Measurements from ENCODE around the gene NUDT12.

Gene NUDT12

GRCh38 chr5:103541114-103541513 lies 21.5 kb downstream of the NUDT12 start:
- DNase-seq (ENCODE audit: low spot score), result no peak

DNA sequence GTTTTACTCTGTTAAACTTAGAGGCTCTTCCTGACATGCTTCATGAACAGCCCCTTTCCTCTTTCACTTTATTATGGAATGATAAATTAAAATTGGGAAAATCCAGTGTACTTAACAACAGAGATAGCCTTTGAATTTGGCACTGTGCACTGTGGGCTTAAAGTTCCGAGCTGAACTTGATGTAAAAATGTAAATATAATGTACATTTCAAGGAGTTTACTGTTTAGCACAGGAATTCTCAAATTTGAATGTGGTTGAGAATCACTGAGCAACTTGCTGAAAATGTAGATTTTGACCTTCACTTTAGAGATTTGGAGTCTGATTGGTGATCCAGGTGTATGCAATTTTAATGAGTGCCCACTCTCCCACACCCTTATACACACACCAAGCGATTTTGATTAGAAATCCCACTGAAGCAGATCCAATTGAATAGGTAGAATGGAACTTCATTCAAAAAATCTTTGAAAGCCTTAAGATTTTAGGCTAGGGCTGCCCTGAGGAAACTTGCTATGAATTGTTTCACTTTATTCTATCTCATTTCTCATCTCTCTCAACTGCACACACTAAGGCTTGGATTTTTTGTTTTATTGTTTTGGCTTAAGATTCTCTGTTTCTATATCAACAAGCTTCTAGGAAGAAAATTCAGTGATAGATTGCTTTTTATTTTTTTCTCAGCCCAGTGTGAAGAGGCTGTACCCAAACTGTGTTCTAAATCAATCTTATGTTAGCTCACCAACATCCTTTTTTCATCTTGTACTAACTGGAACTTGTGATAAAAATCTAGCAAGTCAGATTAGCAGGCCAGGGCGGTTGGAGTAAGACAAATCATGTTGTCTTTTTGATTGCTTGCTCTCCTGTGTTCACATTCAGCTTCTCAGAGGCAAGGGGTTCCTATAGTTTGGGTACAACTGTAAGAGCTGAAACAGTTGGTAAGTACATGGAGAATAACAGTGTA lies 22.9 kb downstream of the NUDT12 start:
- no peak for DNase-seq (ENCODE audit: low spot score)

DNA sequence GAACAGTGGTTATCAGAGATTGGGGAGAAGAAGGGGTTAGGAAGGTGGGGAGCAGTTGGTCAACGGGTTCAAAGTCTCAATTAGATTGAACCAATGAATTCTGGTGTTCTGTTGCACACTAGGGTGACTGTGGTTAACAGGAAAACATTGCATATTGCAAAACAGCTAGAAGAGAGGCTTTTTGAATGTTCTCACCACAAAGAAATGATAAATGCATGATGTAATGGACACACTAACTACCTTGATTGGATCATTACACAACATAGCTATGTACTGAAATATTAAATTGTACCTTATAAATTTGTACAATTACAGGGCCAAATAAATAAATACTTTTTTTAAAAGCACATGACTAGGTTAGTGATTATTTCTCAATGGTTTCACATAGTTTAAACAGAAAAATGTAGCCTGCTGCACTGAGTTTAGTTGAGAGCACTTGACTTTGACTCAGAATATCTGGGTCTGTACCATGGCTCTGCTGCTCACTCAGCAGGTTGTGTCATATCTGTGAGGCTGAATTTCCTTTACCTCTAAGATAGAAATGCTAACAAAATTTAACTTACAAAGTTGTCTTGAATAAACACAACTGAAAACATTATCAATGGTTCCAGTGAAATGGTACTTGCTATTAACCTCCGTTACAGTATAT lies 30.4 kb downstream of the NUDT12 start:
- no peak for DNase-seq (ENCODE audit: low spot score)

DNA sequence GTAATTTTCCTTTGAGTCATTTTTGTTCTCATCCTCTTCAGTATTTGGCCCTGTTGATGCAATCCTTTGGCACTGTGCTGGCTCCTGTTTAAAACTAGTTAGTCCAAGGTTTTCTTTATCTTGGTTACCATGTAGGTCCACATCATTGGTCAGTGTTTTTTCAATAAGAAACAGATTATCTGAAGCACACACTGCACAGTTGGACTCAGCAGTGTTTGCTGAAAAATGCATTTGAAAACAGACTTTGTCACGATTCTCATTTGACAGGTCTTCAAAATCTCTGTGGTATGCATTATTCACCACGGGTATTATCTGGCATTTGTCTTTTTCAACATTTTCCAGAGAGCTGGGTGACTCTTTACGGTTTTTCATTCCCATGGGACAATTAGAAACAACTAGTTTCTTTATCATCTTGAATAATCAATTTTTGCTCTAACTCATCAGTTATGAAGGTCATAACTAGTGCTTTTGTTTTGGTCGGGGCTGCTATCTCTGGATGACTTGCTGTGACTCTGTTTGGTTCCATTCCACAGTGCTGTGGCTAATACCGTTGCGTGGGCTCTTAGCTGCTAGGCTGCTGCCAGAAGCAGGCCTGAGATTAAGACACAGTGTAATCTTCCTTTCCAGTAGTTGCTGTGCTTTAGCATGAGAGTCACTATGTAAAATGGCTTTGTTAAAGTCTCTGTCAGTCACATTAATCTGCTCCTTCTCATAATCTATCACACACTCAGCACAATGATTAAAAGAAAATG lies 36.2 kb downstream of the NUDT12 start:
- DNase-seq (ENCODE audit: low spot score), result no peak

DNA sequence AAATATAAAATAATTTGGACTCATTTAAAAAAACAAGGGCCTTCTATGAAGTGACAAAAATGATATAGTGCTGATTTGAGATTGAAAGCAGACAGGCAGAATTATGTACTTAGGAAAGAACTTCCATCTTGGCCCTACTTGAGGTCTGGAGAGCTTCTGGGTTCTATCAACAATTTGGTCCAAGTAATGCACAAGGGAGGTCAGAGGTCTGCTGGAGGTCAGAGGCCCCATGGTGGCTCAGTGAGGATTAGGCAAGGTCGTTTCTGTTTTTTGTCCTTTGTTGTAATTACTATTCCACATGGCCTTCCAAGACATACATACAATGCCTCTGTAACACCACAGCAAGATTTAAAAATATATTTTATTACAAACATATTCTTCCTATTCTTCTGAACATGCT lies 37.2 kb downstream of the NUDT12 start:
- no peak for DNase-seq (ENCODE audit: low spot score)

- no peak for DNase-seq (ENCODE audit: low spot score)
Observed at GRCh38 chr5:103523319-103523718, 39.3 kb downstream of the NUDT12 start.

DNA sequence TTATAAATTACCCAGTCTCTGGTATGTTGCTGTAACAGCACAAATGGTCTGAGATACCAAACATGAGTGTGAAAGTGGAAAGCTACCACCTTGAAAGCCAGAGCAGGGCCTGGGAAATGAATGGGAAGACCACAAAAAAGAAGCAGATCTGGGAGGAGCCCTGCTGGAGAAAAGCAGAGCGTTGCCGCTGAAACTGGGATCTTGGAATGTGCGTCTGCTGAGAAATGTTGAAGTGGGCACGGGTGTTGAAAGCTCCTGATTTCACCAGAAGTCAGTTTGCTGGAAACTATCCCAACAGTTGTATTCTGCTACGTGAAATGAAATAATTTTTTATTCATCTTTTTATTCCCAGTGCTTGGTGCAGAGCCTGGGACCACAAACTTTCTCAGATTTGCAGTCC lies 40.0 kb downstream of the NUDT12 start:
- DNase-seq (ENCODE audit: low spot score), result no peak

- no peak for DNase-seq (ENCODE audit: low spot score)
Observed at GRCh38 chr5:103519550-103519949, 43.0 kb downstream of the NUDT12 start.

GRCh38 chr5:103514371-103514770 lies 48.2 kb downstream of the NUDT12 start:
- DNase-seq (ENCODE audit: low spot score), result no peak

GRCh38 chr5:103513701-103514100 lies 48.9 kb downstream of the NUDT12 start:
- no peak for DNase-seq (ENCODE audit: low spot score)

DNA sequence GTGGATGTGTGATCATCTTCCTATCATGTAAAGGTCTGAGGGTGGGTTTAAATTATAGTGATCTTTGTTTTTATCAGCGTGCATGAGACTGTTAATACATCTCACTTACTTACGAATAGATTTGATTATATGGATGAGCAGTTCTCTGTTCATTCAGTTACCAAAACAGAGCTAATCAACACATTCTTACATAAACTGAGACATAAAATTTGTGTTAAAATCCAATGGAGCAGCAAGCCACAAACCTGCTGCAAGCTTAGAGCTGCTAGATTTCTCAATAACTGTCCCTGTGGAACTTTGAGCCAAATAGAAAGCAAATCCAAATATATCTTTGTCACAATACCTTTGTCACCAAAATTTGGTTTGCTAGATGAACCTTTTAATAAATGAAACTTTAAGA lies 50.1 kb downstream of the NUDT12 start:
- DNase-seq (ENCODE audit: low spot score), result no peak

GRCh38 chr5:103511554-103511885 lies 51.1 kb downstream of the NUDT12 start:
- DNase-seq (ENCODE audit: low spot score), result no peak

GRCh38 chr5:103510851-103511553 lies 51.6 kb downstream of the NUDT12 start:
- no peak for DNase-seq (ENCODE audit: low spot score)

DNA sequence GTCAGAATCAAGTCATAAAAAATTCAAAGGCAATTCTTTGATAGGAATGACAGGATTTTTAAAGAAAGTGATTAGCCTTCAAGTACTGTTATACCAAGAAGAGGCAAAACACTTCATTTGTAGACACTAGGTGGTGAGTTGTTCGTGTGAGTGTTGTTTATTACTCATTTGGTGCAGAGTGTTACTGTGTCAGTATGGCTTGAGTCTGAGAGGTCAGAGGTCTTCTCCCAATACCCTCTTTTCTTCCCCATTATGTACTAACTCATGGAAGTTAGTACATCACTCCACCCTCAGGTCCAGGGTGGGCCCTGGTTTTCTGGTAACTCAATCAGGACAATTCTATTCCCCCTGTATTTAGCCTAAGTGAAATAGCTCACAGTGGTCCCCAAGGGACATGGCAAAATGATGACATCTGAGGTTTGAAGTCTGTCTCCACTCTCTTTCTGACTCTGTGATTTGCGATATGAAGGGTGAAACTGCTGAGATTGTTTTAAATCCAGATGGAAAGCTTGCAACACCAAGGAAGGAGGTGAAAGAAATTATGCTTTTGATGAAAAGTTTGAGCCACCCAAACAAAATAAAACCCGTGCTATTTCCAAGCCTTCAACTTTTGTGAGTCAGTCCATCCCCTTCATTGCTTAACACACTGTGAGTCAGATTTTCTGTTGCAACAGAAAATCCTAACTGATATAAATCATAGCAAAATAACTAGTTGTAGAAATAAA lies 56.8 kb downstream of the NUDT12 start:
- DNase-seq (ENCODE audit: low spot score), result no peak

- DNase-seq (ENCODE audit: low spot score), result no peak
Observed at GRCh38 chr5:103503066-103503465, 59.5 kb downstream of the NUDT12 start.

DNA sequence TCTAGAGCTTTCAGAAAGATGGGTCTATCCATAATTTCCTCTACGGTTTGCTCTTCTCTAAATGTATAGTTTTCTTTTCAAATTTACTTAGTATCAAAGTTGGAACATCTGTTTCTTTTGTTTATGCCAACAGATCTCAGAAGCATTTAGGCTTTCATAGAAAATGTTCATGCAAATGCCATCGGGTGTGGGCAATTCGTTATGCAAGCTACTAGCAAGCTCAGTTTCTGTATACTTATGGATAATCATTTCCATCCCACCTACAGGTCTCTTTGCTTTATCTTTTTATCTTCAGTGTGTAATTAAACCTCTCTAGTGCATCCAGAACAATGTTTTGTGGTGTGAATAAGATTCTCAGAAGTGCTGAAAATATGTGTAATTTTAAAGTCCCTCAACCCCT lies 59.9 kb downstream of the NUDT12 start:
- DNase-seq (ENCODE audit: low spot score), result no peak
